ENCODE results near the gene AK9. TPM values are rescaled to one million over a fixed set of nuclear protein-coding genes. Genes with fewer than 3 reads are reported as not detected.

AK9 gene
- polyA plus RNA-seq, 2 of the 4 experiments (the other 2 are of a cell fraction), result 2.2 to 4.7 TPM

DNA sequence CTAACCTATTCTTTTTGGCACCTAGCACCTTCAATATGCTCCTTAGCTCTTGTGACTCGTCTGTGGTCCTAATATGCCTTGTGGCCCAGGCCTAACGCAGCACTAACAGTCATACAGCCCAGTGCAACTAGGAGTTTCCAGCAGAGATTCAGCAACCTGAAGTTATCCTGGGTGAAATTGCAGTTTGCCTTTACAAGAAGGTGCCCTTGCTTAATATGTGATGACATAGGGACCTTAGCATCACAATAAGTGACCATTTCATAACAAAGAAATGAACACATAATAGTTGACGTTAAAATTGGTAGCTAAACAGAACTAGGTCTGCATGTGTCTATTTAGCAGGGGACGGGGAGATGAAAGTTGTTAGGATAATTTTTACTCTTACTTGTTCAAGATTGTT, 10.2 kb upstream of the AK9 start:
- no peaks in the 10 kb centered on the region for H3K9me3 ChIP-seq
- ChIA-PET CTCF (interaction anchor here (0.9 to 2.8 kb wide), 6 partner anchors 10 to 686 kb away, joined by 3 to 31 read pairs (median 4); partner anchors contain the start of genes AK9 and FIG4), POLR2A (no interaction called here)
- no peak overlapping the region for H3K4me2 ChIP-seq
- no peak overlapping the region for H3K4me3 ChIP-seq
- ATAC-seq (no peak), FAIRE-seq (no peak), DNase-seq (ENCODE audit: low read depth in 1 of 2, low spot score in 1 of 2) (no peak)
- H3K27ac ChIP-seq, result no peak overlapping the region
- TF ChIP-seq POLR2A (IDR thresholded peaks at IDR 0.05; ENCODE audit: low read length) (no peak), KDM5A (IDR thresholded peaks at IDR 0.05) (no peak), JUNB (IDR thresholded peaks at IDR 0.05) (no peak), EP300 (IDR thresholded peaks at IDR 0.05) (no peak), RARB (CRISPR knock-in tag; IDR thresholded peaks at IDR 0.05) (no peak), FOSL2 (IDR thresholded peaks at IDR 0.05) (no peak), FOSL2 (CRISPR knock-in tag; IDR thresholded peaks at IDR 0.05) (no peak), NFE2L2 (conservative IDR thresholded peaks at IDR 0.05; ENCODE audit: low read length) (no peak), NR3C1 (IDR thresholded peaks at IDR 0.05) (no peak), FOXS1 (CRISPR knock-in tag; IDR thresholded peaks at IDR 0.05) (no peak), BHLHE40 (IDR thresholded peaks at IDR 0.05; ENCODE audit: low read depth, low read length) (no peak), RFX5 (IDR thresholded peaks at IDR 0.05) (no peak)
- TF ChIP-seq, protein P1, sequence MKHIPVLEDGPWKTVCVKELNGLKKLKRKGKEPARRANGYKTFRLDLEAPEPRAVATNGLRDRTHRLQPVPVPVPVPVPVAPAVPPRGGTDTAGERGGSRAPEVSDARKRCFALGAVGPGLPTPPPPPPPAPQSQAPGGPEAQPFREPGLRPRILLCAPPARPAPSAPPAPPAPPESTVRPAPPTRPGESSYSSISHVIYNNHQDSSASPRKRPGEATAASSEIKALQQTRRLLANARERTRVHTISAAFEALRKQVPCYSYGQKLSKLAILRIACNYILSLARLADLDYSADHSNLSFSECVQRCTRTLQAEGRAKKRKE (CRISPR knock-in tag; IDR thresholded peaks at IDR 0.05; ENCODE audit: low read depth), result no peak
- TF ChIP-seq, protein P2, sequence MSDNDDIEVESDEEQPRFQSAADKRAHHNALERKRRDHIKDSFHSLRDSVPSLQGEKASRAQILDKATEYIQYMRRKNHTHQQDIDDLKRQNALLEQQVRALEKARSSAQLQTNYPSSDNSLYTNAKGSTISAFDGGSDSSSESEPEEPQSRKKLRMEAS (IDR thresholded peaks at IDR 0.05), result no peak
- TF ChIP-seq, protein P3, sequence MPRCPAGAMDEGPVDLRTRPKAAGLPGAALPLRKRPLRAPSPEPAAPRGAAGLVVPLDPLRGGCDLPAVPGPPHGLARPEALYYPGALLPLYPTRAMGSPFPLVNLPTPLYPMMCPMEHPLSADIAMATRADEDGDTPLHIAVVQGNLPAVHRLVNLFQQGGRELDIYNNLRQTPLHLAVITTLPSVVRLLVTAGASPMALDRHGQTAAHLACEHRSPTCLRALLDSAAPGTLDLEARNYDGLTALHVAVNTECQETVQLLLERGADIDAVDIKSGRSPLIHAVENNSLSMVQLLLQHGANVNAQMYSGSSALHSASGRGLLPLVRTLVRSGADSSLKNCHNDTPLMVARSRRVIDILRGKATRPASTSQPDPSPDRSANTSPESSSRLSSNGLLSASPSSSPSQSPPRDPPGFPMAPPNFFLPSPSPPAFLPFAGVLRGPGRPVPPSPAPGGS (IDR thresholded peaks at IDR 0.05), result no peak
- TF ChIP-seq, protein P4, sequence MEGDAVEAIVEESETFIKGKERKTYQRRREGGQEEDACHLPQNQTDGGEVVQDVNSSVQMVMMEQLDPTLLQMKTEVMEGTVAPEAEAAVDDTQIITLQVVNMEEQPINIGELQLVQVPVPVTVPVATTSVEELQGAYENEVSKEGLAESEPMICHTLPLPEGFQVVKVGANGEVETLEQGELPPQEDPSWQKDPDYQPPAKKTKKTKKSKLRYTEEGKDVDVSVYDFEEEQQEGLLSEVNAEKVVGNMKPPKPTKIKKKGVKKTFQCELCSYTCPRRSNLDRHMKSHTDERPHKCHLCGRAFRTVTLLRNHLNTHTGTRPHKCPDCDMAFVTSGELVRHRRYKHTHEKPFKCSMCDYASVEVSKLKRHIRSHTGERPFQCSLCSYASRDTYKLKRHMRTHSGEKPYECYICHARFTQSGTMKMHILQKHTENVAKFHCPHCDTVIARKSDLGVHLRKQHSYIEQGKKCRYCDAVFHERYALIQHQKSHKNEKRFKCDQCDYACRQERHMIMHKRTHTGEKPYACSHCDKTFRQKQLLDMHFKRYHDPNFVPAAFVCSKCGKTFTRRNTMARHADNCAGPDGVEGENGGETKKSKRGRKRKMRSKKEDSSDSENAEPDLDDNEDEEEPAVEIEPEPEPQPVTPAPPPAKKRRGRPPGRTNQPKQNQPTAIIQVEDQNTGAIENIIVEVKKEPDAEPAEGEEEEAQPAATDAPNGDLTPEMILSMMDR (IDR thresholded peaks at IDR 0.05), result no peak
- TF ChIP-seq, protein P5, sequence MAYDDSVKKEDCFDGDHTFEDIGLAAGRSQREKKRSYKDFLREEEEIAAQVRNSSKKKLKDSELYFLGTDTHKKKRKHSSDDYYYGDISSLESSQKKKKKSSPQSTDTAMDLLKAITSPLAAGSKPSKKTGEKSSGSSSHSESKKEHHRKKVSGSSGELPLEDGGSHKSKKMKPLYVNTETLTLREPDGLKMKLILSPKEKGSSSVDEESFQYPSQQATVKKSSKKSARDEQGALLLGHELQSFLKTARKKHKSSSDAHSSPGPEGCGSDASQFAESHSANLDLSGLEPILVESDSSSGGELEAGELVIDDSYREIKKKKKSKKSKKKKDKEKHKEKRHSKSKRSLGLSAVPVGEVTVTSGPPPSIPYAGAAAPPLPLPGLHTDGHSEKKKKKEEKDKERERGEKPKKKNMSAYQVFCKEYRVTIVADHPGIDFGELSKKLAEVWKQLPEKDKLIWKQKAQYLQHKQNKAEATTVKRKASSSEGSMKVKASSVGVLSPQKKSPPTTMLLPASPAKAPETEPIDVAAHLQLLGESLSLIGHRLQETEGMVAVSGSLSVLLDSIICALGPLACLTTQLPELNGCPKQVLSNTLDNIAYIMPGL (CRISPR knock-in tag; IDR thresholded peaks at IDR 0.05; ENCODE audit: borderline replicate concordance), result no peak
- TF ChIP-seq, protein P6, sequence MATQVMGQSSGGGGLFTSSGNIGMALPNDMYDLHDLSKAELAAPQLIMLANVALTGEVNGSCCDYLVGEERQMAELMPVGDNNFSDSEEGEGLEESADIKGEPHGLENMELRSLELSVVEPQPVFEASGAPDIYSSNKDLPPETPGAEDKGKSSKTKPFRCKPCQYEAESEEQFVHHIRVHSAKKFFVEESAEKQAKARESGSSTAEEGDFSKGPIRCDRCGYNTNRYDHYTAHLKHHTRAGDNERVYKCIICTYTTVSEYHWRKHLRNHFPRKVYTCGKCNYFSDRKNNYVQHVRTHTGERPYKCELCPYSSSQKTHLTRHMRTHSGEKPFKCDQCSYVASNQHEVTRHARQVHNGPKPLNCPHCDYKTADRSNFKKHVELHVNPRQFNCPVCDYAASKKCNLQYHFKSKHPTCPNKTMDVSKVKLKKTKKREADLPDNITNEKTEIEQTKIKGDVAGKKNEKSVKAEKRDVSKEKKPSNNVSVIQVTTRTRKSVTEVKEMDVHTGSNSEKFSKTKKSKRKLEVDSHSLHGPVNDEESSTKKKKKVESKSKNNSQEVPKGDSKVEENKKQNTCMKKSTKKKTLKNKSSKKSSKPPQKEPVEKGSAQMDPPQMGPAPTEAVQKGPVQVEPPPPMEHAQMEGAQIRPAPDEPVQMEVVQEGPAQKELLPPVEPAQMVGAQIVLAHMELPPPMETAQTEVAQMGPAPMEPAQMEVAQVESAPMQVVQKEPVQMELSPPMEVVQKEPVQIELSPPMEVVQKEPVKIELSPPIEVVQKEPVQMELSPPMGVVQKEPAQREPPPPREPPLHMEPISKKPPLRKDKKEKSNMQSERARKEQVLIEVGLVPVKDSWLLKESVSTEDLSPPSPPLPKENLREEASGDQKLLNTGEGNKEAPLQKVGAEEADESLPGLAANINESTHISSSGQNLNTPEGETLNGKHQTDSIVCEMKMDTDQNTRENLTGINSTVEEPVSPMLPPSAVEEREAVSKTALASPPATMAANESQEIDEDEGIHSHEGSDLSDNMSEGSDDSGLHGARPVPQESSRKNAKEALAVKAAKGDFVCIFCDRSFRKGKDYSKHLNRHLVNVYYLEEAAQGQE (IDR thresholded peaks at IDR 0.05), result no peak
- WGBS (ENCODE audit: missing lambda C conversion rate), result 85% methylated on average over 4 of the region's 4 CpGs
- H3K4me1 ChIP-seq, result no peaks in the 10 kb centered on the region

DNA sequence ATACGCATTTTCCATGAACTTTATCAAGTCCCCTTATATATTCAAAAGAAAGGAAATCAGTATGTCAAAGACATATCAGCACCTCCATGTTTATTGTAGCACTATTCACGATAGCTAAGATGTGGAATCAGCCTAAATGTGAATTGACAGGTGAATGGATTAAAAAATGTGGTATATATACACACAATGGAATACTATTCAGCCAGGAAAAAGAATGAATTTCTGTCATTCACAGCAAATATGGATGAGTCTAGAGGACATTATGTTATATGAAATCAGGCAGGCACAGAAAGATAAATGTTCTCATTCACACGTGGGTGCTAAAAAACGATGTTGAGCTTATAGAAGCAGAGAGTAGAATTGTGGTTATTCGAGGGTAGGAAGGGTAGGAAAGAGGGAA, 5.4 kb upstream of the AK9 start:
- Histone ChIP-seq H3K27ac (no peak overlapping the region), H3K4me3 (no peak overlapping the region), H3K4me2 (no peak overlapping the region), H3K4me1 (0 out of 3 replicates have a peak, but pooled peaks cover 3% of the 10 kb centered on the region), H3K9me3 (no peaks in the 10 kb centered on the region)
- WGBS (ENCODE audit: missing lambda C conversion rate), result 79% methylated on average over 5 of the region's 5 CpGs
- ChIA-PET POLR2A (no interaction called here), CTCF (interaction anchor here (0.6 to 4.3 kb wide), 4 partner anchors 8 to 1143 kb away, joined by 3 to 22 read pairs (median 7); no protein-coding TSS in a partner anchor)
- no peak for DNase-seq (ENCODE audit: low read depth in 1 of 2, low spot score in 1 of 2)
- ATAC-seq, result no peak
- TF ChIP-seq, protein P5 (CRISPR knock-in tag; IDR thresholded peaks at IDR 0.05; ENCODE audit: borderline replicate concordance), result no peak
- TF ChIP-seq RARB (CRISPR knock-in tag; IDR thresholded peaks at IDR 0.05) (no peak), ZC3H11A (IDR thresholded peaks at IDR 0.05) (no peak), ZFP36 (IDR thresholded peaks at IDR 0.05; ENCODE audit: borderline replicate concordance, partially characterized antibody) (no peak)
- FAIRE-seq, result no peak

Data from A549 (cell line).